RPMI8226 (cell line): ENCODE results near the gene CASP10.

ENCODE experiments used
- DNase-seq: peaks from one replicate; pipeline ENCODE4 v3.0.0-alpha.2; 2015

CASP10 gene

GRCh38 chr2:201263779-201264178, 80.8 kb downstream of the CASP10 start:
- no peak for DNase-seq

GRCh38 chr2:201264472-201265173, 81.7 kb downstream of the CASP10 start:
- no peak for DNase-seq

GRCh38 chr2:201266629-201267028, 83.7 kb downstream of the CASP10 start:
- DNase-seq, result no peak

- DNase-seq, result no peak
Measured at GRCh38 chr2:201267278-201268030, 84.5 kb downstream of the CASP10 start.

GRCh38 chr2:201269764-201270163, 86.8 kb downstream of the CASP10 start:
- no peak for DNase-seq

- no peak for DNase-seq
Measured at GRCh38 chr2:201270293-201271001, 87.5 kb downstream of the CASP10 start.

GRCh38 chr2:201271917-201272316, 89.0 kb downstream of the CASP10 start:
- DNase-seq, result no peak

GRCh38 chr2:201273330-201273983, 90.5 kb downstream of the CASP10 start:
- no peak for DNase-seq

- DNase-seq, result no peak
Measured at GRCh38 chr2:201275069-201275468, 92.1 kb downstream of the CASP10 start.

GRCh38 chr2:201275990-201276389, 93.0 kb downstream of the CASP10 start:
- DNase-seq, result no peak

- no peak for DNase-seq
Measured at GRCh38 chr2:201276511-201276910, 93.6 kb downstream of the CASP10 start.
